SK-N-SH (cell line): ENCODE data around the gene ZBTB46.

Source experiments
- EP300 ChIP-seq, 2 experiments: IDR thresholded peaks; 2 replicates each; pipeline versions ENCODE4 v1.4.0 to v1.6.1; 2012; ENCODE audit warnings: borderline replicate concordance in 1 of 2, low read depth in 1 of 2, low read length in 1 of 2
- GABPA ChIP-seq: IDR thresholded peaks from 2 replicates; pipeline ENCODE4 v1.4.0; 2012; ENCODE audit warnings: low read depth, mild to moderate bottlenecking
- SIN3A ChIP-seq: IDR thresholded peaks from 2 replicates; pipeline ENCODE4 v1.6.1; 2012; ENCODE audit warnings: low read depth, mild to moderate bottlenecking, low read length, moderate library complexity, borderline replicate concordance
- TAF1 ChIP-seq: IDR thresholded peaks from 2 replicates; pipeline ENCODE4 v1.6.1; 2012; ENCODE audit warnings: low read depth, mild to moderate bottlenecking, low read length, moderate library complexity, borderline replicate concordance
- TF ChIP-seq, protein P1 (sequence below): fragments of 200-600 bp; sonication (generic); IDR thresholded peaks from 2 replicates; pipeline ENCODE4 v1.6.1; 2017; ENCODE audit warnings: antibody characterized with exemption, mild to moderate bottlenecking, moderate library complexity

GRCh38 chr20:63767886-63768285 lies 63.2 kb downstream of the ZBTB46 start:
- TF ChIP-seq SIN3A (no peak), GABPA (no peak), TAF1 (no peak), EP300 (IDR thresholded peaks at IDR 0.05; ENCODE audit: borderline replicate concordance in 1 of 2, low read depth in 1 of 2, low read length in 1 of 2) (no peak)
- TF ChIP-seq, protein P1, sequence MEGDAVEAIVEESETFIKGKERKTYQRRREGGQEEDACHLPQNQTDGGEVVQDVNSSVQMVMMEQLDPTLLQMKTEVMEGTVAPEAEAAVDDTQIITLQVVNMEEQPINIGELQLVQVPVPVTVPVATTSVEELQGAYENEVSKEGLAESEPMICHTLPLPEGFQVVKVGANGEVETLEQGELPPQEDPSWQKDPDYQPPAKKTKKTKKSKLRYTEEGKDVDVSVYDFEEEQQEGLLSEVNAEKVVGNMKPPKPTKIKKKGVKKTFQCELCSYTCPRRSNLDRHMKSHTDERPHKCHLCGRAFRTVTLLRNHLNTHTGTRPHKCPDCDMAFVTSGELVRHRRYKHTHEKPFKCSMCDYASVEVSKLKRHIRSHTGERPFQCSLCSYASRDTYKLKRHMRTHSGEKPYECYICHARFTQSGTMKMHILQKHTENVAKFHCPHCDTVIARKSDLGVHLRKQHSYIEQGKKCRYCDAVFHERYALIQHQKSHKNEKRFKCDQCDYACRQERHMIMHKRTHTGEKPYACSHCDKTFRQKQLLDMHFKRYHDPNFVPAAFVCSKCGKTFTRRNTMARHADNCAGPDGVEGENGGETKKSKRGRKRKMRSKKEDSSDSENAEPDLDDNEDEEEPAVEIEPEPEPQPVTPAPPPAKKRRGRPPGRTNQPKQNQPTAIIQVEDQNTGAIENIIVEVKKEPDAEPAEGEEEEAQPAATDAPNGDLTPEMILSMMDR = no peak
